EH (cell line): Measurements from ENCODE around the gene ZNF619.
"Not testable (repeated sequence)": the region's sequence is repeated elsewhere in the genome, so short reads cannot be mapped to it uniquely, and the experiment has no call there.

Experiments
- DNase-seq: peaks from one replicate; pipeline ENCODE4 v3.0.0-alpha.2; 2015; ENCODE audit warnings: low read depth

ZNF619 gene

GRCh38 chr3:40476478-40477470 is at the start of gene ZNF619:
TSS of gene ZNF619 (plus strand) at chr3:40477122. CDS start at chr3:40477980, 858 bp downstream.
- DNase-seq = peak; percentile 78

GRCh38 chr3:40432793-40433192 is 44.1 kb upstream of the ZNF619 start:
- no peak for DNase-seq

GRCh38 chr3:40437889-40438288 is 39.0 kb upstream of the ZNF619 start:
- no peak for DNase-seq

- no peak for DNase-seq
These were observed 31.9 kb upstream of the ZNF619 start for GRCh38 chr3:40445062-40445461.

GRCh38 chr3:40445880-40446279 is 31.0 kb upstream of the ZNF619 start:
- DNase-seq = no peak

GRCh38 chr3:40450438-40450837 is 26.5 kb upstream of the ZNF619 start:
- DNase-seq = no peak

GRCh38 chr3:40451551-40451950 is 25.4 kb upstream of the ZNF619 start:
- DNase-seq = no peak

GRCh38 chr3:40452057-40452456 is 24.9 kb upstream of the ZNF619 start:
- no peak for DNase-seq

- no peak for DNase-seq
These were observed 24.4 kb upstream of the ZNF619 start for GRCh38 chr3:40452562-40452875.

GRCh38 chr3:40452876-40453730 is 23.8 kb upstream of the ZNF619 start:
- DNase-seq = peak; percentile 99

- DNase-seq = no peak
These were observed 23.0 kb upstream of the ZNF619 start for GRCh38 chr3:40453933-40454332.

- DNase-seq = no peak
These were observed 21.6 kb upstream of the ZNF619 start for GRCh38 chr3:40455328-40455727.

- DNase-seq = no peak
These were observed 20.5 kb upstream of the ZNF619 start for GRCh38 chr3:40456279-40456939.

- DNase-seq = peak; percentile 96
These were observed 19.7 kb upstream of the ZNF619 start, which contains the start of gene RPL14 for GRCh38 chr3:40456940-40457823. TSS of gene RPL14 (plus strand) at chr3:40457339. CDS start at chr3:40457472, 133 bp downstream.

GRCh38 chr3:40458473-40458872 is 18.4 kb upstream of the ZNF619 start:
- no peak for DNase-seq

- not testable (repeated sequence) for DNase-seq
These were observed 16.4 kb upstream of the ZNF619 start for GRCh38 chr3:40460481-40460880.

GRCh38 chr3:40461161-40461560 is 15.8 kb upstream of the ZNF619 start:
- DNase-seq = no peak

GRCh38 chr3:40462838-40463237 is 14.1 kb upstream of the ZNF619 start:
- DNase-seq = not testable (repeated sequence)

- no peak for DNase-seq
These were observed 13.3 kb upstream of the ZNF619 start for GRCh38 chr3:40463579-40463978.

- no peak for DNase-seq
These were observed 12.4 kb upstream of the ZNF619 start for GRCh38 chr3:40464339-40465110.

GRCh38 chr3:40465111-40465407 is 11.9 kb upstream of the ZNF619 start:
- DNase-seq = no peak
